Parathyroid adenoma (tissue), 2 donors: Measurements from ENCODE around the gene ZNF599.
"Not testable (repeated sequence)": the region's sequence is repeated elsewhere in the genome, so short reads cannot be mapped to it uniquely, and the experiment has no call there.

Experiments used
- H2AFZ ChIP-seq: fragments of 300-600 bp; sonication (generic); one replicate; pipeline ENCODE4 v1.7.0; 2017; ENCODE audit warnings: antibody characterized with exemption, mild to moderate bottlenecking
- H3K27ac ChIP-seq: fragments of 300-600 bp; sonication (generic); one replicate; pipeline ENCODE4 v1.7.0; 2017
- H3K27me3 ChIP-seq: fragments of 300-600 bp; sonication (generic); one replicate; pipeline ENCODE4 v1.7.0; 2017; ENCODE audit warnings: low read length; ENCODE audit not compliant: control insufficient read depth, insufficient read depth
- H3K36me3 ChIP-seq: fragments of 300-600 bp; sonication (generic); one replicate; pipeline ENCODE4 v1.7.0; 2017; ENCODE audit warnings: low read length; ENCODE audit not compliant: control insufficient read depth, insufficient read depth
- H3K4me1 ChIP-seq: fragments of 300-600 bp; sonication (generic); one replicate; pipeline ENCODE4 v1.7.0; 2017; ENCODE audit warnings: control low read depth
- H3K4me2 ChIP-seq: fragments of 300-600 bp; sonication (generic); one replicate; pipeline ENCODE4 v1.7.0; 2017; ENCODE audit warnings: low read length
- H3K4me3 ChIP-seq: fragments of 300-600 bp; sonication (generic); one replicate; pipeline ENCODE4 v1.7.0; 2017; ENCODE audit warnings: low read depth, low read length
- H3K79me2 ChIP-seq: fragments of 300-600 bp; sonication (generic); one replicate; pipeline ENCODE4 v1.7.0; 2017; ENCODE audit warnings: control low read depth
- H3K9ac ChIP-seq: fragments of 300-600 bp; sonication (generic); one replicate; pipeline ENCODE4 v1.7.0; 2017; ENCODE audit warnings: mild to moderate bottlenecking
- H3K9me3 ChIP-seq: fragments of 300-600 bp; sonication (generic); one replicate; pipeline ENCODE4 v1.7.0; 2017; ENCODE audit warnings: low read length; ENCODE audit not compliant: control insufficient read depth
- TF ChIP-seq, protein P1 (sequence below): fragments of 300-600 bp; sonication (generic); IDR thresholded peaks from one replicate; pipeline ENCODE4 v1.7.0; 2017; ENCODE audit warnings: antibody characterized with exemption, mild to moderate bottlenecking
- donor health status: primary hyperparathyroidism.

ZNF599 gene

DNA sequence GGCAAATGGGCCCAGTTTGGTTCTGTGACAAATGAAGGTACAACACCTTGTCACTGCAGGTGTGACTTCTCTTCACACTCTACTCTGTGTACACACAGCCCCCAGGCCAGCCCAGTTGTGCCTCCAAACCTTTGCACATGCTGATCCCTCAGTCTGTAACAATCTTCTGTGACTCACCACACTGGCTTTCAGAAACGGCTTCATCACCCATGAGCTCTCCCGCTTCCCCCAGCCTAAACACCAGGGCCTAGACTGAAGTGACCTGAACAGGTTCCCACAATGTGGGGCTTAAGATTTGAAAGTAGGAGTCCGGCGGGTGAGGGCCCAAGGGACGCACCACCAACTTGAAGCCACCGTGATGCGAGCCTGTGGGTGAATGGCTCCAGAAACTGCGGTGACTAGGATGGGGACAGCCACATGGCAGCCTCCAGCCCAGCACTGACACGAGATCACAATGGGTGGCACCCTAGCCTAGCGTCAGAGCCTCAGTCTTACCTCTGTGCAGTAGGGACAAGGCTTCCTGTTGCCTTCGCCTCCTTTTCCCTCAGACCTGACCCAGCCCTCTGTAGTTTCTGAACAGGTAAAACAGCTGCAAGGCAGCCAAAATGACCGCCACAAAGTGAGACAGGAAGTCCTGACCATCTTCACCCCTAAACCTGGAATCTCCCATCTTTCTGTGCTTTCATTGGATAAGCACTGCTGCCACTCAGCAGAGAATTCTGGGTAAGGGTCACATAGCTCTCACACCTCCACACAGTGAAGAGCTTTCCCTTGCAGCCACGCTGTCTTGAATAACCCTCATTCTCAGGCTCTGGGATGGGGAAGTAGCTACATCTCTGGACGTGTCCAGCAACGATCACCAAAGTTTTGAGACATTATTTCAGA lies 34.2 kb upstream of the ZNF599 start:
- Histone ChIP-seq H3K4me3 (no peak overlapping the region), H3K27ac (no peak overlapping the region), H3K27me3 (no peaks in the 10 kb centered on the region), H3K79me2 (no peaks in the 10 kb centered on the region), H3K4me2 (no peak overlapping the region), H2AFZ (no peak overlapping the region), H3K36me3 (no peaks in the 10 kb centered on the region), H3K9ac (no peak overlapping the region), H3K4me1 (no peaks in the 10 kb centered on the region), H3K9me3 (no peaks in the 10 kb centered on the region)
- TF ChIP-seq, protein P1, sequence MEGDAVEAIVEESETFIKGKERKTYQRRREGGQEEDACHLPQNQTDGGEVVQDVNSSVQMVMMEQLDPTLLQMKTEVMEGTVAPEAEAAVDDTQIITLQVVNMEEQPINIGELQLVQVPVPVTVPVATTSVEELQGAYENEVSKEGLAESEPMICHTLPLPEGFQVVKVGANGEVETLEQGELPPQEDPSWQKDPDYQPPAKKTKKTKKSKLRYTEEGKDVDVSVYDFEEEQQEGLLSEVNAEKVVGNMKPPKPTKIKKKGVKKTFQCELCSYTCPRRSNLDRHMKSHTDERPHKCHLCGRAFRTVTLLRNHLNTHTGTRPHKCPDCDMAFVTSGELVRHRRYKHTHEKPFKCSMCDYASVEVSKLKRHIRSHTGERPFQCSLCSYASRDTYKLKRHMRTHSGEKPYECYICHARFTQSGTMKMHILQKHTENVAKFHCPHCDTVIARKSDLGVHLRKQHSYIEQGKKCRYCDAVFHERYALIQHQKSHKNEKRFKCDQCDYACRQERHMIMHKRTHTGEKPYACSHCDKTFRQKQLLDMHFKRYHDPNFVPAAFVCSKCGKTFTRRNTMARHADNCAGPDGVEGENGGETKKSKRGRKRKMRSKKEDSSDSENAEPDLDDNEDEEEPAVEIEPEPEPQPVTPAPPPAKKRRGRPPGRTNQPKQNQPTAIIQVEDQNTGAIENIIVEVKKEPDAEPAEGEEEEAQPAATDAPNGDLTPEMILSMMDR: no peak

GRCh38 chr19:34804115-34804514 lies 31.1 kb upstream of the ZNF599 start:
- H3K79me2 ChIP-seq: no peaks in the 10 kb centered on the region
- no peaks in the 10 kb centered on the region for H3K4me1 ChIP-seq
- TF ChIP-seq, protein P1: no peak
- no peak overlapping the region for H3K9ac ChIP-seq
- H3K36me3 ChIP-seq: no peaks in the 10 kb centered on the region
- no peaks in the 10 kb centered on the region for H3K27me3 ChIP-seq
- no peak overlapping the region for H3K4me2 ChIP-seq
- no peak overlapping the region for H2AFZ ChIP-seq
- H3K27ac ChIP-seq: no peak overlapping the region
- no peak overlapping the region for H3K4me3 ChIP-seq
- peaks cover 3% of the 10 kb centered on the region for H3K9me3 ChIP-seq

- H3K4me3 ChIP-seq, H3K4me2 ChIP-seq, H3K79me2 ChIP-seq, H3K9me3 ChIP-seq, H3K4me1 ChIP-seq, H3K27me3 ChIP-seq, H2AFZ ChIP-seq, H3K9ac ChIP-seq, H3K27ac ChIP-seq, H3K36me3 ChIP-seq: not testable (repeated sequence)
Observed at GRCh38 chr19:34796953-34797352, 23.9 kb upstream of the ZNF599 start.

DNA sequence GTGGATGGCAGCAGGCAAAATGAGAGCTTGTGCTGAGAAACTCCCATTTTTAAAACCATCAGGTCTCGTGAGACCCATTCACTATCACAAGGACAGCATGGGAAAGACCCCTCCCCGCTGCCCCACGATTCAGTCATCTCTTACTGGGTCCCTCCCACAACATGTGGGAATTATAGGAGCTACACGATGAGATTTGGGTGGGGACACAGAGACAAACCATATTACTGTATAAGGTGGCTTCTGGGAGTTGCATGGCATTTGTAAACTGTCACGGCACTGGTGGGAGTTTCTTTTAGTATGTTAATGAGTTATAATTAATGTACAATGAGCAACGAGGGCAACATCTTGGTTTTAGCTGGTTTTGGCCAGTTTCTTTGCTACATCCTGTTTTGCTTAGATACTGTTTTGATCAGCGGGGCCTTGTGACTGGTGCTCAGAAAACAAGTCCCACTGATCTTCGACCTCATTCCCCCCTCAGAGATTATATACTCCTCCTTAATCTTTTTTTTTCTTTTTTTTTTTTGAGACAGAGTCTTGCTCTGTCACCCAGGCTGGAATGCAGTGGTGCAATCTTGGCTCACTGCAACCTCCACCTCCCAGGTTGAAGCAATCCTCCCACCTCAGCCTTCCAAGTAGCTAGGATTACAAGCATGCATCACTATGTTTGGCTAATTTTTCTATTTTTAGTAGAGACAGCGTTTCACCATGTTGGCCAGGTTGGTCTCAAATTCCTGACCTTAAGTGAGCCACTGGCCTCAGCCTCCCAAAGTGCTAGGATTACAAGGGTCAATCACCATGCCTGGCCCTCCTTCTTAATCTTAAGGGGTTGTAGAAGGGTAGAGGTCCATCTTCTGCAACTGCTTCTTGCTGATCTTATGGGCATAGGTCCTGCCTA lies 21.3 kb upstream of the ZNF599 start:
- no peaks in the 10 kb centered on the region for H3K79me2 ChIP-seq
- H3K4me1 ChIP-seq: no peaks in the 10 kb centered on the region
- no peaks in the 10 kb centered on the region for H3K36me3 ChIP-seq
- H3K9me3 ChIP-seq: no peaks in the 10 kb centered on the region
- no peak overlapping the region for H3K9ac ChIP-seq
- H2AFZ ChIP-seq: no peak overlapping the region
- TF ChIP-seq, protein P1: no peak
- no peaks in the 10 kb centered on the region for H3K27me3 ChIP-seq
- no peak overlapping the region for H3K4me3 ChIP-seq
- no peak overlapping the region for H3K27ac ChIP-seq
- H3K4me2 ChIP-seq: no peak overlapping the region

DNA sequence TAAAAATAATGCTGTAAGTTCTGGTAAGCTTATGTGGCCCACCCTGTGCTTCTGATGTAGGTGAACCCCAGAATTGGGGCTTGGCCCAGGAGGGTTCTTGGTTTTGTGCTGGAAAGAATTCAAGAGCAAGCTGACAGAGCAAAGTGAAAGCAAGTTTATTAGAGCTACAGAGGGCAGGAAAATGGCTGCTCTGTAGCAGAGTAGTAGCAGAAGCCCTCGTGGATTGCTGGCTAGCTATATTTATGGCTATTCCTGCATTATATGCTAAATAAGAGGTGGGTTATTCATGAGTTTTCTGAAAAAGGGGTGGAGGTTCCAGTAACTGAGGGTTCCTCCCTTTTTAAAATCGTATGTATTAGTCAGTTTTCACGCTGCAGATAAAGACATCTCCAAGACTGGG lies 20.6 kb upstream of the ZNF599 start:
- H3K27ac ChIP-seq: no peak overlapping the region
- H2AFZ ChIP-seq: no peak overlapping the region
- no peak overlapping the region for H3K4me3 ChIP-seq
- no peak overlapping the region for H3K9ac ChIP-seq
- no peaks in the 10 kb centered on the region for H3K27me3 ChIP-seq
- H3K9me3 ChIP-seq: no peaks in the 10 kb centered on the region
- no peaks in the 10 kb centered on the region for H3K36me3 ChIP-seq
- TF ChIP-seq, protein P1: no peak
- no peaks in the 10 kb centered on the region for H3K4me1 ChIP-seq
- H3K4me2 ChIP-seq: no peak overlapping the region
- no peaks in the 10 kb centered on the region for H3K79me2 ChIP-seq
